Activated CD8-positive, alpha-beta memory T cell treated with anti-CD3 and anti-CD28 coated beads, Interleukin-2, amount 50 U/mL, for 24 hours (primary cell): ENCODE measurements around the gene CD40.

Experiments
- DNase-seq: peaks from one replicate; pipeline ENCODE4 v3.0.0-alpha.2; 2020; ENCODE audit errors: extremely low read depth

Gene CD40

GRCh38 chr20:46122516-46123481 lies 4.7 kb downstream of the CD40 start:
- DNase-seq = no peak

GRCh38 chr20:46123482-46124245 lies 5.5 kb downstream of the CD40 start:
- DNase-seq = no peak

GRCh38 chr20:46126440-46127056 lies 8.4 kb downstream of the CD40 start:
- DNase-seq = no peak

- no peak for DNase-seq
Measured at GRCh38 chr20:46127396-46128010, 9.4 kb downstream of the CD40 start.

GRCh38 chr20:46128310-46129151 lies 10.4 kb downstream of the CD40 start:
- DNase-seq = no peak

- no peak for DNase-seq
Measured at GRCh38 chr20:46129955-46130481, 11.9 kb downstream of the CD40 start.

GRCh38 chr20:46130534-46130933 lies 12.4 kb downstream of the CD40 start:
- DNase-seq = no peak

GRCh38 chr20:46131396-46131795 lies 13.3 kb downstream of the CD40 start:
- DNase-seq = no peak

- DNase-seq = peak; percentile 20
Measured at GRCh38 chr20:46132705-46133120, 14.6 kb downstream of the CD40 start.

- no peak for DNase-seq
Measured at GRCh38 chr20:46133886-46134654, 16.0 kb downstream of the CD40 start.

- DNase-seq = no peak
Measured at GRCh38 chr20:46134716-46135115, 16.6 kb downstream of the CD40 start.

- DNase-seq = no peak
Measured at GRCh38 chr20:46135856-46136633, 17.9 kb downstream of the CD40 start.

- no peak for DNase-seq
Measured at GRCh38 chr20:46137816-46138215, 19.7 kb downstream of the CD40 start.

GRCh38 chr20:46139266-46139889 lies 21.3 kb downstream of the CD40 start:
- DNase-seq = no peak

GRCh38 chr20:46139908-46140482 lies 21.9 kb downstream of the CD40 start:
- no peak for DNase-seq

GRCh38 chr20:46142124-46142523 lies 24.0 kb downstream of the CD40 start:
- no peak for DNase-seq

- DNase-seq = no peak
Measured at GRCh38 chr20:46144432-46145025, 26.4 kb downstream of the CD40 start.

GRCh38 chr20:46145713-46146112 lies 27.6 kb downstream of the CD40 start:
- DNase-seq = no peak
